ENCODE measurements around the gene RAB33B.

RAB33B gene

DNA sequence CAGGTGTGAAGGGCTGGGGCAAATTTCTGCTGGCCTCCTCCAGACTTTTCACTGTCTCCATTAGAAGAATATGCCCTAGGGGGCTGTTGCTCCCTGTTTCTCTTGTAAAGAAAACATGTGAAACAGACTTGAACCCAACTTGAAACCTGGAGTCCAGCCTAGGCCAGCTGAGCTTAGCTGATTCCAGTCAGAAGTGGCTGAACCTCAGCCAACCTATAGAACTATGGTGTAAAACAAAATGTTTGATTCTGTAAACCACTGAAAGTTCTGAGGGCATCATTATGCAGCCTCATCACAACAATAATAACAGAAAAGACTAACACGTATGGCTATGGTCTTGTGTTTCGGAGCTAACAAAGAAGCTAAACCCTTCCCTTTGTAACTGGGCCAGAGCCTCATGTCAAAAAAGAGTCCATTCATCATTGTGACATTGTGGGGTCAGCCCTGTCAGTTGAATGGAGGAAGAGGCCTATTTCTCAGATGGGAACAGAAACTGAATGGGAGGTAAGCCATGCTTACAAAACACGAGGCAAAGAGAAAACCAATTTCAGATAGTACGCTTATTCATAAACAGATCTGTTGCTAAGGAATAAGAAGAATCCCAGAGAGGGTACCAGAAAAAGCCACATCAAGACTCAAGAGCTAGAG, 68.0 kb downstream of the RAB33B start:
- no peak for TF ChIP-seq ZBTB7A (IDR thresholded peaks at IDR 0.05; ENCODE audit: low read depth)
- no peak for TF ChIP-seq NFIC (IDR thresholded peaks at IDR 0.05)
- no peak for TF ChIP-seq TEAD4 (IDR thresholded peaks at IDR 0.05)
- no peak for TF ChIP-seq TCF12 (IDR thresholded peaks at IDR 0.05; ENCODE audit: low read depth)
- TF ChIP-seq FOXM1 (IDR thresholded peaks at IDR 0.05; ENCODE audit: borderline replicate concordance, low read depth), result no peak
- TF ChIP-seq YY1 (IDR thresholded peaks at IDR 0.05; ENCODE audit: low read depth), result no peak
- no peak for TF ChIP-seq TAF1 (IDR thresholded peaks at IDR 0.05; ENCODE audit: low read depth)
- no peak for TF ChIP-seq EP300 (IDR thresholded peaks at IDR 0.05; ENCODE audit: borderline replicate concordance)
- TF ChIP-seq, protein P1, sequence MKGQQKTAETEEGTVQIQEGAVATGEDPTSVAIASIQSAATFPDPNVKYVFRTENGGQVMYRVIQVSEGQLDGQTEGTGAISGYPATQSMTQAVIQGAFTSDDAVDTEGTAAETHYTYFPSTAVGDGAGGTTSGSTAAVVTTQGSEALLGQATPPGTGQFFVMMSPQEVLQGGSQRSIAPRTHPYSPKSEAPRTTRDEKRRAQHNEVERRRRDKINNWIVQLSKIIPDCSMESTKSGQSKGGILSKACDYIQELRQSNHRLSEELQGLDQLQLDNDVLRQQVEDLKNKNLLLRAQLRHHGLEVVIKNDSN (IDR thresholded peaks at IDR 0.05), result no peak
- TF ChIP-seq EGR1 (IDR thresholded peaks at IDR 0.05), result no peak
- TF ChIP-seq, protein P2, sequence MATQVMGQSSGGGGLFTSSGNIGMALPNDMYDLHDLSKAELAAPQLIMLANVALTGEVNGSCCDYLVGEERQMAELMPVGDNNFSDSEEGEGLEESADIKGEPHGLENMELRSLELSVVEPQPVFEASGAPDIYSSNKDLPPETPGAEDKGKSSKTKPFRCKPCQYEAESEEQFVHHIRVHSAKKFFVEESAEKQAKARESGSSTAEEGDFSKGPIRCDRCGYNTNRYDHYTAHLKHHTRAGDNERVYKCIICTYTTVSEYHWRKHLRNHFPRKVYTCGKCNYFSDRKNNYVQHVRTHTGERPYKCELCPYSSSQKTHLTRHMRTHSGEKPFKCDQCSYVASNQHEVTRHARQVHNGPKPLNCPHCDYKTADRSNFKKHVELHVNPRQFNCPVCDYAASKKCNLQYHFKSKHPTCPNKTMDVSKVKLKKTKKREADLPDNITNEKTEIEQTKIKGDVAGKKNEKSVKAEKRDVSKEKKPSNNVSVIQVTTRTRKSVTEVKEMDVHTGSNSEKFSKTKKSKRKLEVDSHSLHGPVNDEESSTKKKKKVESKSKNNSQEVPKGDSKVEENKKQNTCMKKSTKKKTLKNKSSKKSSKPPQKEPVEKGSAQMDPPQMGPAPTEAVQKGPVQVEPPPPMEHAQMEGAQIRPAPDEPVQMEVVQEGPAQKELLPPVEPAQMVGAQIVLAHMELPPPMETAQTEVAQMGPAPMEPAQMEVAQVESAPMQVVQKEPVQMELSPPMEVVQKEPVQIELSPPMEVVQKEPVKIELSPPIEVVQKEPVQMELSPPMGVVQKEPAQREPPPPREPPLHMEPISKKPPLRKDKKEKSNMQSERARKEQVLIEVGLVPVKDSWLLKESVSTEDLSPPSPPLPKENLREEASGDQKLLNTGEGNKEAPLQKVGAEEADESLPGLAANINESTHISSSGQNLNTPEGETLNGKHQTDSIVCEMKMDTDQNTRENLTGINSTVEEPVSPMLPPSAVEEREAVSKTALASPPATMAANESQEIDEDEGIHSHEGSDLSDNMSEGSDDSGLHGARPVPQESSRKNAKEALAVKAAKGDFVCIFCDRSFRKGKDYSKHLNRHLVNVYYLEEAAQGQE (IDR thresholded peaks at IDR 0.05; ENCODE audit: low read depth), result no peak
- TF ChIP-seq CEBPB (IDR thresholded peaks at IDR 0.05), result no peak
- TF ChIP-seq RAD21 (IDR thresholded peaks at IDR 0.05; ENCODE audit: low read depth), result no peak
- TF ChIP-seq, protein P3, sequence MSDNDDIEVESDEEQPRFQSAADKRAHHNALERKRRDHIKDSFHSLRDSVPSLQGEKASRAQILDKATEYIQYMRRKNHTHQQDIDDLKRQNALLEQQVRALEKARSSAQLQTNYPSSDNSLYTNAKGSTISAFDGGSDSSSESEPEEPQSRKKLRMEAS (IDR thresholded peaks at IDR 0.05), result no peak
- TF ChIP-seq CREB1 (IDR thresholded peaks at IDR 0.05; ENCODE audit: low read depth), result no peak

DNA sequence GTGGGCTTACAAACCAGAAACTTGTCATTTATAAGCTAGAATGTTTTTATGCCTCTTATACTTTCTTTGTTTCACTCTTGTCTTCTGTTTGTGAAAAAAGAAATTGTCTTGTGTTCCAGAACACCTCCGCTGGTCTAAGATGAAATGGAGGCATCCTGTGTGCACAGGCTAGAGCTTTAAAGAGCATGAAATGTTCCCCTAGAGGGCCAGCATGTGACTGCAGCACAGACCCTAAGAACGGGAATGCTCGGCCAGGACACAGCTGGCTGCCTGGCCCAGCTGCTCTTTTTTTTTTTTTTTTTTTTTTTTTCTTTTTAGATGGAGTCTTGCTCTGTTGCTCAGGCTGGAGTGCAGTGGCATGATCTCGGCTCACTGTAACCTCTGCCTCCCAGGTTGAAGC, 68.5 kb downstream of the RAB33B start:
- TF ChIP-seq CREB1 (IDR thresholded peaks at IDR 0.05; ENCODE audit: low read depth), result no peak
- TF ChIP-seq EP300 (IDR thresholded peaks at IDR 0.05; ENCODE audit: borderline replicate concordance), result no peak
- TF ChIP-seq ZBTB7A (IDR thresholded peaks at IDR 0.05; ENCODE audit: low read depth), result no peak
- TF ChIP-seq, protein P1 (IDR thresholded peaks at IDR 0.05), result no peak
- TF ChIP-seq TAF1 (IDR thresholded peaks at IDR 0.05; ENCODE audit: low read depth), result no peak
- TF ChIP-seq RAD21 (IDR thresholded peaks at IDR 0.05; ENCODE audit: low read depth), result no peak
- no peak for TF ChIP-seq YY1 (IDR thresholded peaks at IDR 0.05; ENCODE audit: low read depth)
- TF ChIP-seq, protein P2 (IDR thresholded peaks at IDR 0.05; ENCODE audit: low read depth), result no peak
- no peak for TF ChIP-seq FOXM1 (IDR thresholded peaks at IDR 0.05; ENCODE audit: borderline replicate concordance, low read depth)
- no peak for TF ChIP-seq TCF12 (IDR thresholded peaks at IDR 0.05; ENCODE audit: low read depth)
- no peak for TF ChIP-seq TEAD4 (IDR thresholded peaks at IDR 0.05)

DNA sequence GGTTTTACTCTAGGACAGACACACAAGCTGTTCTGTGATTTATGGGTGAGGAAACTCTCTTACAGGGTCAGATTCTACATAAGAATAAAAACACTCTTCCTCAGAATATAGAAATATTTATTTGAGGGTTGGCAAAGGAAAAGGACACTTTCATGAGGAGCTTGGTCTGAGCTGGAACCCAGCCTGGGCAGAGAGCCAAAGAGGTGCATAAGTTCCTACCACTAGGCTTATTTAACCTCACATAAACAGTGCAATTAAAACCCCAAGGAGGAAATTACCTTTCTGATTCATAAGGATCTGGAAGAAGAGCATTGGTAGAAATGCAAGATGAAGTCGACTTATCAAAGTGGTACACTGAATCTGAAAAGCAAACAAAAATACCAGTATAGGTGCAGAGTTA, 69.2 kb downstream of the RAB33B start:
- TF ChIP-seq RAD21 (IDR thresholded peaks at IDR 0.05; ENCODE audit: low read depth) (no peak), CREB1 (IDR thresholded peaks at IDR 0.05; ENCODE audit: low read depth) (no peak), NFIC (IDR thresholded peaks at IDR 0.05) (0 out of 2 replicates have a peak, but pooled peaks have one; percentile 15)
- TF ChIP-seq, protein P3 (IDR thresholded peaks at IDR 0.05), result no peak

DNA sequence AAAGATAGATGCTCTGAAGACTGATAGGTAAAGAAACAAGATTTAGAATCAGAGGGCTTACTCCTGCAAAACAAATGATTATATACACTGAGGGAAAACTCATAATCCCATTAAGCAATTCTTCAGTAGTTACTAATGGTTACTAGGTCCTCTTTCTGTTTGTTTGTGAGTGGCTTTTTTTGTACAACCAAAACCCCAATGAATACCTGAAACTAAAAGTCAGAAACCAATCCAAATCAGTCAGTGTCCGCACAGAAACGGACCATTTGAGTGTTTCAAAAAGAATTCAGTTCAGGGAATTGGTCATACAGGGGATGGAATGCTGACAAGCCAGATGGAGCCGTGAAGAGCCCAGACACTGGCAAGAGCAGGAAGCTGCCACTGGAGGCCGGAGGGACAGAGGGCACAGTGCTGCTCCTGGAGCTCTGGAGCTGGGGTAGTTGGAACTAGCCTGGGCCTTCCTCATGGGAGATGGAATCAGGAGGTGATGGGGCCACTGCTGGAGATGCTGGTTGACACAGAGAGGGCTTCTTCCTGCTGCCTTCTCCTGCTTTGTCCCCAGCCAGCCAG, 70.2 kb downstream of the RAB33B start:
- TF ChIP-seq EP300 (IDR thresholded peaks at IDR 0.05; ENCODE audit: borderline replicate concordance) (no peak), CEBPB (IDR thresholded peaks at IDR 0.05) (no peak), TCF12 (IDR thresholded peaks at IDR 0.05; ENCODE audit: low read depth) (no peak), TAF1 (IDR thresholded peaks at IDR 0.05; ENCODE audit: low read depth) (no peak), ZBTB7A (IDR thresholded peaks at IDR 0.05; ENCODE audit: low read depth) (no peak), NFIC (IDR thresholded peaks at IDR 0.05) (no peak), RAD21 (IDR thresholded peaks at IDR 0.05; ENCODE audit: low read depth) (no peak)

DNA sequence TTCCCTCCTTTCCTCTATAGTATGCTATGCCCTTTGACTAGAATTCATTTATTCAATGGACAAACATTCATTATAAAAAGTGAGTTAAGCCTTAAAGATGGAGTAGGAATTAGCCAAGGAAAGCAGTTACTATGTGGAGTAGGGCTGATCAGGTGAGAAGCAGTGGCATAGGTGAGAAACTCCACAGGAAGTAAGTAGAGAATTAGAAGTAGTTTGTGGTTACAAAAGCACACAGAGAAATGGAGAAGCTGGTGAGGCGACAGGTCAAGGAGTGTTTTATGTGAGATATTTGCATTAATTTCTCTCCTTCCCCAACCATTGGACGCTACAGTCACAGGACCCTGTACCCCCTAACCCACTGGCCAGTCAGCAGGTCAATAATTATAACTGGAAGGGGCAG, 71.5 kb downstream of the RAB33B start:
- TF ChIP-seq, protein P3 (IDR thresholded peaks at IDR 0.05), result no peak
- TF ChIP-seq NFIC (IDR thresholded peaks at IDR 0.05), result no peak
- TF ChIP-seq TCF12 (IDR thresholded peaks at IDR 0.05; ENCODE audit: low read depth), result no peak
- no peak for TF ChIP-seq EGR1 (IDR thresholded peaks at IDR 0.05)
- no peak for TF ChIP-seq RAD21 (IDR thresholded peaks at IDR 0.05; ENCODE audit: low read depth)
- no peak for TF ChIP-seq CEBPB (IDR thresholded peaks at IDR 0.05)
- TF ChIP-seq TEAD4 (IDR thresholded peaks at IDR 0.05), result no peak
- no peak for TF ChIP-seq TAF1 (IDR thresholded peaks at IDR 0.05; ENCODE audit: low read depth)
- TF ChIP-seq ZBTB7A (IDR thresholded peaks at IDR 0.05; ENCODE audit: low read depth), result no peak
- TF ChIP-seq, protein P2 (IDR thresholded peaks at IDR 0.05; ENCODE audit: low read depth), result no peak
- TF ChIP-seq YY1 (IDR thresholded peaks at IDR 0.05; ENCODE audit: low read depth), result no peak
- no peak for TF ChIP-seq FOXM1 (IDR thresholded peaks at IDR 0.05; ENCODE audit: borderline replicate concordance, low read depth)
- TF ChIP-seq EP300 (IDR thresholded peaks at IDR 0.05; ENCODE audit: borderline replicate concordance), result no peak
- no peak for TF ChIP-seq CREB1 (IDR thresholded peaks at IDR 0.05; ENCODE audit: low read depth)
- TF ChIP-seq, protein P1 (IDR thresholded peaks at IDR 0.05), result no peak
